Activated T-cell treated with anti-CD3 and anti-CD28 coated beads, Interleukin-2, amount 50 U/mL, for 72 hours (primary cell): ENCODE results near the gene OPTC. TPM values are rescaled to one million over a fixed set of nuclear protein-coding genes. Genes with fewer than 3 reads are reported as not detected.

ENCODE experiments used
- ATAC-seq, 2 donors: fragments of 150-1000 bp; cut with Tn5 transposase; replicated peaks in 1 of 2; 2 replicates each; pipeline ENCODE4 v1.10.0; 2021; ENCODE audit warnings: moderate library complexity in 2 of 2, mild to moderate bottlenecking in 1 of 2
- DNase-seq, 2 donors: peaks; one replicate each; pipeline ENCODE4 v3.0.0; 2021 to 2022; ENCODE audit warnings: mixed read lengths in 1 of 2
- H3K27ac Mint-ChIP-seq: one replicate; pipeline ENCODE4 v1.8.0; 2022; ENCODE audit warnings: mild to moderate bottlenecking, moderate library complexity, mixed read lengths
- H3K27me3 Mint-ChIP-seq: one replicate; pipeline ENCODE4 v1.8.0; 2022; ENCODE audit warnings: low read depth, mixed read lengths
- H3K36me3 Mint-ChIP-seq, 2 donors: one replicate each; pipeline ENCODE4 v1.8.0; 2022; ENCODE audit warnings: mixed read lengths in 2 of 2, mild to moderate bottlenecking in 1 of 2; ENCODE audit not compliant: insufficient read depth in 2 of 2
- H3K4me1 Mint-ChIP-seq: one replicate; pipeline ENCODE4 v1.8.0; 2022; ENCODE audit warnings: low read depth, mixed read lengths
- H3K4me3 Mint-ChIP-seq, 2 donors: one replicate each; pipeline ENCODE4 v1.8.0; 2022; ENCODE audit warnings: mild to moderate bottlenecking in 2 of 2, mixed read lengths in 2 of 2, moderate library complexity in 2 of 2
- H3K9me3 Mint-ChIP-seq, 2 donors: one replicate each; pipeline ENCODE4 v1.8.0; 2022; ENCODE audit warnings: mixed read lengths in 2 of 2
- total RNA-seq, 2 donors: library from RNA; stranded (reverse); gene quantifications; one replicate each; pipeline ENCODE4 v1.2.3, GENCODE V29; 2022

OPTC gene
- total RNA-seq, 2 donors from 2014 or later = not detected

- DNase-seq (no peak), ATAC-seq (no peak)
- Mint-ChIP-seq H3K36me3 (no peaks in the 10 kb centered on the region), H3K9me3 (no peaks in the 10 kb centered on the region), H3K4me1 (peaks cover 5% of the 10 kb centered on the region), H3K27me3 (no peaks in the 10 kb centered on the region), H3K27ac (no peak overlapping the region), H3K4me3 (no peak overlapping the region)
Measured at GRCh38 chr1:203526130-203526529, 32.2 kb downstream of the OPTC start.

- Mint-ChIP-seq H3K4me3 (no peak overlapping the region), H3K4me1 (peaks cover under 1% of the 10 kb centered on the region), H3K9me3 (no peaks in the 10 kb centered on the region), H3K27ac (no peak overlapping the region), H3K27me3 (no peaks in the 10 kb centered on the region), H3K36me3 (no peaks in the 10 kb centered on the region)
- ATAC-seq (no peak), DNase-seq (no peak)
Measured at GRCh38 chr1:203526572-203526971, 32.6 kb downstream of the OPTC start.

GRCh38 chr1:203527013-203527412 lies 33.1 kb downstream of the OPTC start:
- Mint-ChIP-seq H3K27me3 (no peaks in the 10 kb centered on the region), H3K4me3 (no peak overlapping the region), H3K36me3 (no peaks in the 10 kb centered on the region), H3K27ac (no peak overlapping the region), H3K9me3 (no peaks in the 10 kb centered on the region), H3K4me1 (no peaks in the 10 kb centered on the region)
- DNase-seq (no peak), ATAC-seq (no peak)

- DNase-seq = no peak
- H3K9me3 Mint-ChIP-seq = no peaks in the 10 kb centered on the region
- no peaks in the 10 kb centered on the region for H3K36me3 Mint-ChIP-seq
- no peak overlapping the region for H3K27ac Mint-ChIP-seq
- no peaks in the 10 kb centered on the region for H3K27me3 Mint-ChIP-seq
- no peaks in the 10 kb centered on the region for H3K4me1 Mint-ChIP-seq
- no peak for ATAC-seq
- no peak overlapping the region for H3K4me3 Mint-ChIP-seq
Measured at GRCh38 chr1:203528063-203528462, 34.1 kb downstream of the OPTC start.

GRCh38 chr1:203528976-203529835 lies 35.3 kb downstream of the OPTC start:
- Mint-ChIP-seq H3K4me1 (no peaks in the 10 kb centered on the region), H3K27ac (no peak overlapping the region)

GRCh38 chr1:203531063-203531462 lies 37.1 kb downstream of the OPTC start:
- DNase-seq (no peak), ATAC-seq (no peak)
- Mint-ChIP-seq H3K27me3 (no peaks in the 10 kb centered on the region), H3K9me3 (no peaks in the 10 kb centered on the region), H3K4me1 (no peaks in the 10 kb centered on the region), H3K36me3 (no peaks in the 10 kb centered on the region), H3K27ac (no peak overlapping the region), H3K4me3 (no peak overlapping the region)

More at GRCh38 chr1:203528976-203529835, 35.3 kb downstream of the OPTC start:
- ATAC-seq (no peak), DNase-seq (no peak)
- no peaks in the 10 kb centered on the region for H3K36me3 Mint-ChIP-seq
- no peaks in the 10 kb centered on the region for H3K27me3 Mint-ChIP-seq
- no peaks in the 10 kb centered on the region for H3K9me3 Mint-ChIP-seq
- H3K4me3 Mint-ChIP-seq = no peak overlapping the region

GRCh38 chr1:203534012-203534411 lies 40.1 kb downstream of the OPTC start:
- Mint-ChIP-seq H3K27me3 (no peaks in the 10 kb centered on the region), H3K36me3 (no peaks in the 10 kb centered on the region), H3K27ac (no peak overlapping the region), H3K4me3 (no peak overlapping the region), H3K9me3 (no peaks in the 10 kb centered on the region), H3K4me1 (peaks cover 7% of the 10 kb centered on the region)
- ATAC-seq (no peak), DNase-seq (no peak)

- no peak for DNase-seq
Measured at GRCh38 chr1:203534526-203534925, 40.6 kb downstream of the OPTC start.

GRCh38 chr1:203536575-203536974 lies 42.6 kb downstream of the OPTC start:
- Mint-ChIP-seq H3K36me3 (no peaks in the 10 kb centered on the region), H3K27me3 (no peaks in the 10 kb centered on the region), H3K9me3 (no peaks in the 10 kb centered on the region), H3K4me3 (no peak overlapping the region), H3K27ac (no peak overlapping the region), H3K4me1 (peaks cover 7% of the 10 kb centered on the region)
- ATAC-seq (no peak), DNase-seq (no peak)

More at GRCh38 chr1:203534526-203534925, 40.6 kb downstream of the OPTC start:
- no peaks in the 10 kb centered on the region for H3K27me3 Mint-ChIP-seq
- ATAC-seq = no peak
- H3K4me1 Mint-ChIP-seq = peaks cover 7% of the 10 kb centered on the region
- no peak overlapping the region for H3K4me3 Mint-ChIP-seq
- no peaks in the 10 kb centered on the region for H3K36me3 Mint-ChIP-seq
- no peaks in the 10 kb centered on the region for H3K9me3 Mint-ChIP-seq
- H3K27ac Mint-ChIP-seq = no peak overlapping the region

- DNase-seq (no peak), ATAC-seq (no peak)
- Mint-ChIP-seq H3K36me3 (no peaks in the 10 kb centered on the region), H3K27me3 (no peaks in the 10 kb centered on the region), H3K9me3 (no peaks in the 10 kb centered on the region), H3K4me1 (peaks cover 7% of the 10 kb centered on the region), H3K27ac (no peak overlapping the region), H3K4me3 (no peak overlapping the region)
Measured at GRCh38 chr1:203536980-203537455, 43.1 kb downstream of the OPTC start.

GRCh38 chr1:203537806-203538464 lies 44.0 kb downstream of the OPTC start:
- no peak overlapping the region for H3K27ac Mint-ChIP-seq
- H3K9me3 Mint-ChIP-seq = no peaks in the 10 kb centered on the region
- DNase-seq = no peak
- ATAC-seq = peak in 1 of 2 donors; percentile 71
- H3K4me1 Mint-ChIP-seq = peaks cover 7% of the 10 kb centered on the region
- H3K27me3 Mint-ChIP-seq = no peaks in the 10 kb centered on the region
- no peaks in the 10 kb centered on the region for H3K36me3 Mint-ChIP-seq
- no peak overlapping the region for H3K4me3 Mint-ChIP-seq

GRCh38 chr1:203538726-203539125 lies 44.8 kb downstream of the OPTC start:
- no peaks in the 10 kb centered on the region for H3K27me3 Mint-ChIP-seq
- no peaks in the 10 kb centered on the region for H3K9me3 Mint-ChIP-seq
- H3K36me3 Mint-ChIP-seq = no peaks in the 10 kb centered on the region
- ATAC-seq (no peak), DNase-seq (no peak)
- no peak overlapping the region for H3K4me3 Mint-ChIP-seq
- peaks cover 7% of the 10 kb centered on the region for H3K4me1 Mint-ChIP-seq
- H3K27ac Mint-ChIP-seq = no peak overlapping the region

GRCh38 chr1:203539831-203540546 lies 46.0 kb downstream of the OPTC start:
- H3K27ac Mint-ChIP-seq = no peak overlapping the region
- H3K4me3 Mint-ChIP-seq = no peak overlapping the region
- H3K27me3 Mint-ChIP-seq = no peaks in the 10 kb centered on the region
- no peaks in the 10 kb centered on the region for H3K36me3 Mint-ChIP-seq
- DNase-seq (no peak), ATAC-seq (no peak)
- H3K4me1 Mint-ChIP-seq = peaks cover 7% of the 10 kb centered on the region
- no peaks in the 10 kb centered on the region for H3K9me3 Mint-ChIP-seq
